NB4 (cell line): ENCODE data around the gene STK38L.

ENCODE experiments used
- DNase-seq: peaks from one replicate; pipeline ENCODE4 v3.0.0; 2010; ENCODE audit warnings: low read depth
- H3K4me3 ChIP-seq: one replicate; pipeline ENCODE4 v1.5.1; 2011; ENCODE audit warnings: mild to moderate bottlenecking, low read depth, low read length, moderate library complexity
- MYC ChIP-seq: IDR thresholded peaks from 2 replicates; pipeline ENCODE4 v1.6.1; 2011; ENCODE audit warnings: low read depth, low read length
- POLR2A ChIP-seq: IDR thresholded peaks from 2 replicates; pipeline ENCODE4 v1.6.1; 2011; ENCODE audit warnings: mild to moderate bottlenecking; ENCODE audit not compliant: insufficient read length; ENCODE audit errors: extremely low read depth
- TF ChIP-seq, protein P1 (sequence below): IDR thresholded peaks from 2 replicates; pipeline ENCODE4 v1.6.1; 2011; ENCODE audit warnings: low read depth, low read length
- TF ChIP-seq, protein P2 (sequence below): IDR thresholded peaks from one replicate; pipeline ENCODE4 v1.5.1; 2012; ENCODE audit warnings: low read depth, low read length

STK38L gene

DNA sequence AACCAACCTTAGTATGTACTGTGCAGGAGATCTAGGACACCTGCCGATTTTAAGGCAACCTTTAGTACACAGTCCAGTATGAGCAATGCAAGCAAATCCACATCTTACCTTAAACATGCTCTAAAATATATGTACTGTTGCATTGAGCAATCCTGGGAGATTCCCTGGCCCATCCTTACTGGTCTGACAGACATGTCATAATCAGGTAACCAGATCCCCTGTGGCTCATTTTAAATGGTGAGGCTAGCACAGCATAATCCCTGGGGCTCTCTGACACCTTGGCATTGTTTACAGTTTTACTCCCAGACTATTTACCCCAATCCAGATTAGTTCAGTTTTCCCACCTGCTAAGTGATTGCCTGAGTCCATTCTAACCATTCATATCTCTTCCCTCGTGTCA is 103.7 kb downstream of the STK38L start:
- H3K4me3 ChIP-seq: no peak overlapping the region
- TF ChIP-seq POLR2A (no peak), MYC (no peak)
- TF ChIP-seq, protein P1, sequence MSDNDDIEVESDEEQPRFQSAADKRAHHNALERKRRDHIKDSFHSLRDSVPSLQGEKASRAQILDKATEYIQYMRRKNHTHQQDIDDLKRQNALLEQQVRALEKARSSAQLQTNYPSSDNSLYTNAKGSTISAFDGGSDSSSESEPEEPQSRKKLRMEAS: no peak
- TF ChIP-seq, protein P2, sequence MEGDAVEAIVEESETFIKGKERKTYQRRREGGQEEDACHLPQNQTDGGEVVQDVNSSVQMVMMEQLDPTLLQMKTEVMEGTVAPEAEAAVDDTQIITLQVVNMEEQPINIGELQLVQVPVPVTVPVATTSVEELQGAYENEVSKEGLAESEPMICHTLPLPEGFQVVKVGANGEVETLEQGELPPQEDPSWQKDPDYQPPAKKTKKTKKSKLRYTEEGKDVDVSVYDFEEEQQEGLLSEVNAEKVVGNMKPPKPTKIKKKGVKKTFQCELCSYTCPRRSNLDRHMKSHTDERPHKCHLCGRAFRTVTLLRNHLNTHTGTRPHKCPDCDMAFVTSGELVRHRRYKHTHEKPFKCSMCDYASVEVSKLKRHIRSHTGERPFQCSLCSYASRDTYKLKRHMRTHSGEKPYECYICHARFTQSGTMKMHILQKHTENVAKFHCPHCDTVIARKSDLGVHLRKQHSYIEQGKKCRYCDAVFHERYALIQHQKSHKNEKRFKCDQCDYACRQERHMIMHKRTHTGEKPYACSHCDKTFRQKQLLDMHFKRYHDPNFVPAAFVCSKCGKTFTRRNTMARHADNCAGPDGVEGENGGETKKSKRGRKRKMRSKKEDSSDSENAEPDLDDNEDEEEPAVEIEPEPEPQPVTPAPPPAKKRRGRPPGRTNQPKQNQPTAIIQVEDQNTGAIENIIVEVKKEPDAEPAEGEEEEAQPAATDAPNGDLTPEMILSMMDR: no peak
- DNase-seq: no peak

DNA sequence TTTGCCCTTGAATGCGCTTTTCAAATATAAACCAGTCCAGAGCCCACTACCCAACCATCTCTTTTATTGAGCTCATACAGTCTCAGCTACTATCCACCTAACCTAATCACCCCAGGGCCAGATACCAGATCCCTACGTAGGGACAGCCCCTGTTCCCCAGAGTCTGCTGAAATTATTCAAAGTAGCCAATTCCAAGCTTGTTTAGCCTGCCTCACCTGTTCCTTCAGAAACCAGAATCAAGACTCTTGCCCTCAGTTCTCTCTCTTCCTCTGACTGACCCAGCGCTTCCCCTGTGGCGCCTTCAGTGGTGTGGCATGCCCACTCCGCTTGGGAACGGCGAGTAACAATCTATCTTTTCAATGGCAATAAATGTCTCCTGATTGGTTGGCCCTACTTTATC is 107.4 kb downstream of the STK38L start:
- DNase-seq: no peak
- H3K4me3 ChIP-seq: no peak overlapping the region
- TF ChIP-seq, protein P2: no peak
- TF ChIP-seq MYC: no peak
- TF ChIP-seq, protein P1: no peak
- TF ChIP-seq POLR2A: no peak

DNA sequence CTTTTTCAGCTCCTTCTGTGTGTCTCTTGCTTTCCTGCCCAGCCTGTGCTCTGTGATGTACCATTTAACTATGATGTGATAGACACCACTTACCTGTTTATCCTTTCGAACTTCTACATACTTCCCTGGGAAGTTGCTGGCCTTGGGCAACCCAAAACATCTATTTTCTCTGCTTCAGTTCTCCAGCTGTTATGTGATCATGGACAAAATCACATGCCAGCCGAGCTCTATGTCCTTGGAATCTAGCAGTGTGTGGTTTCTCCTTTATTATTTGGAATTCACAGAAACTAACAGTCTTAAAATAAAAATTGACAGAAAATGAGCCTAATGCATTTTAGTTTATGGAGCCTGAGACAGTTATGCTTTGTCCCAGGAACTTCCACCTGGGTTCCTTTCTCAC is 111.4 kb downstream of the STK38L start:
- no peak for DNase-seq
- no peak overlapping the region for H3K4me3 ChIP-seq
- TF ChIP-seq, protein P1: no peak
- TF ChIP-seq MYC (no peak), POLR2A (no peak)
- TF ChIP-seq, protein P2: no peak

DNA sequence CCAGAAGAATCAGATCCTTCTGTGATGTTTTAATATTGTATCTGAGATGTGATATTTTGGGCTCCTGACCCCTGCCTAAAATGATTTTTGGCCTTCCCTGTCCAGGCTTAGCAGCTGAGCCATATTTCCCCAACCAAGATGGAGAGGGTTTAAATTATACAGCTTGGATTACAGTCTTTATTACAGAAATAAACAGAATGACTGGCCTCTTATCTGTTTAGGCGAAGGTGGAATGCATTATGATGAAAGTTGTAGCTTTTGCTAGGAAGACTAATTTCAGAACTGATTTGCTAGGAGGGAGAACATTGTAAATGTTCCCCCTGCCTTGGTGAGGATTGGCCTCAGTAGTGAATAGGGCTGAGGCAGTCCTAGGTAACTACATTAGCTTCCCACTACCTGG is 111.9 kb downstream of the STK38L start:
- no peak for DNase-seq
- TF ChIP-seq, protein P2: no peak
- TF ChIP-seq, protein P1: no peak
- TF ChIP-seq POLR2A (no peak), MYC (no peak)
- no peak overlapping the region for H3K4me3 ChIP-seq

DNA sequence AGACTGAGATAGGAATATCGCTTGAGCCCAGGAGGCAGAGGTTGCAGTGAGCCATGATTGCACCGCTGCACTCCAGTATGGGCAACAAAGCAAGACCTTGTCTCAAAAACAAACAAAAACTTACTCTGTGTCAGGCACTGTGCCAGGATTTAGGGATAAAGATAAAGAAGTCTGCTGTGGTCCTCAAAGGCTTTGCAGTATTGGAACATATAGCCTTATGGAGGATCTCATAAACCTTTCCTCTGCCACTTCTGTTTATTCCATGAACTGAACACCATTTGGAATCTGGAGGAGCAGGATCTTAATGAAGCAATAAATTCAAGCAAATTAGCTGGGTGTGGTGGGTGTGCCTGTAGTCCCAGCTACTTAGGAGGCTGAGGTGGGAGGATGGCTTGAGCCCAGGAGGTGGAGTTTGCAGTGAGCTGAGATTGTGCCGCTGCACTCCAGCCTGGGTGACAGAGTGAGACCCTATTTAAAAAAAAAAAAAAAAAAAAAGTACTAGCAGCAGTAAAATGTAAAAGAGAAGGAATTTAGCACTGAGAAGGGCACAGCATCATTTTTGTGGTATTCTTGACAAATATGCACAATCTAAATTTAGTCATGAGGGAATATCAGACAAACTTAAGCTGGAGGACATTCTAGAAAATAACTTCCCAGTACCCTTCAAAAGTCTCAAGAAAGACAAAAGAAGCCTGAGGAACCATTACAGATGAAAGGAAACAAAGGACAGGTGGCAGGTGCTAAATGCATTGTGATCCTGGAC is 115.7 kb downstream of the STK38L start:
- H3K4me3 ChIP-seq: no peak overlapping the region
- no peak for DNase-seq
- TF ChIP-seq POLR2A (no peak), MYC (no peak)
- TF ChIP-seq, protein P1: no peak
- TF ChIP-seq, protein P2: no peak

DNA sequence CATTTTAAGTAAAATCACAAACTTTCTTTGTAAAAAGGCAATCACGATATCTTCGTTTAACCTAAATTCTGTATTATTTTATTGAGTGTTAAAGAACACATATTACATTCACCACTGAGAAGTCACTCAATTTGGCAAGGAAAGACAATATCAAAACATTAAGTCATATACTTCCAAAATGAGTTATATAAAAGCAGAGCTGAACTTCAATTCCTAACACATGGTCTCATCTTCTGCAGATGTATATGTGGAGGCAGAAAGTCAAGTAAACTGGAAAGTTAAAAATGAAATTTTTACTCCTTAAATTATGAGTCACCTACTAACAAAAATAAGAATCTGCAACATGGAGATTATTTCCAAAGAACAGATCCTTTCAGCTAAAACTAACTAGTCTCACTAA is 117.3 kb downstream of the STK38L start:
- H3K4me3 ChIP-seq: no peak overlapping the region
- DNase-seq: no peak
- no peak for TF ChIP-seq MYC
